DND-41 (cell line): Measurements from ENCODE around the gene PLXNA4.

Source experiments
- EZH2 ChIP-seq: IDR thresholded peaks from 3 replicates; pipeline ENCODE4 v1.6.1; 2012; ENCODE audit warnings: borderline replicate concordance, low read depth, mild to moderate bottlenecking, moderate library complexity, low read length, inconsistent platforms; ENCODE audit not compliant: severe bottlenecking
- TF ChIP-seq, protein P1 (sequence below): IDR thresholded peaks from 2 replicates; pipeline ENCODE4 v1.5.1; 2012; ENCODE audit warnings: borderline replicate concordance, low read length, moderate library complexity, mild to moderate bottlenecking; ENCODE audit not compliant: poor library complexity, severe bottlenecking; ENCODE audit errors: extremely low read depth

DNA sequence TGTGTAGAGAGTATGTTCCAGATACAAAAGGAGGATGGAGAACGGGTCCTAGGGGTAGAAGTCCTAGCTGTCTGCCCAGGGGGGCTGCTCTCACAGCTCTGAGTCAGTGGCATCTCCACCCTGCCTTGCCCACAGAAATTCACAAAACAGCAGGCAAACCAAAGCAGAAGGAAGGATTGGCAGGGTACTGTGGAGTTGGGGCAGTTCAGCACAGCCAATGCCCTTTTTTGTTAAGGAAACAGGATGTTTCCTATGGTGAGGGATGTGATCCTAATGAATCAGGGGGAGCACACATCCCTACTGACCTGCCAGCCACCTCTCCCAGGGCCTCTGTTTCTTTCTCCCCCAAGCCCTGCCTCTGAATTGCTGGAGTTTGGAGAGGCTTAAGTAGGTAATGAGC, 457.6 kb downstream of the PLXNA4 start:
- TF ChIP-seq, protein P1, sequence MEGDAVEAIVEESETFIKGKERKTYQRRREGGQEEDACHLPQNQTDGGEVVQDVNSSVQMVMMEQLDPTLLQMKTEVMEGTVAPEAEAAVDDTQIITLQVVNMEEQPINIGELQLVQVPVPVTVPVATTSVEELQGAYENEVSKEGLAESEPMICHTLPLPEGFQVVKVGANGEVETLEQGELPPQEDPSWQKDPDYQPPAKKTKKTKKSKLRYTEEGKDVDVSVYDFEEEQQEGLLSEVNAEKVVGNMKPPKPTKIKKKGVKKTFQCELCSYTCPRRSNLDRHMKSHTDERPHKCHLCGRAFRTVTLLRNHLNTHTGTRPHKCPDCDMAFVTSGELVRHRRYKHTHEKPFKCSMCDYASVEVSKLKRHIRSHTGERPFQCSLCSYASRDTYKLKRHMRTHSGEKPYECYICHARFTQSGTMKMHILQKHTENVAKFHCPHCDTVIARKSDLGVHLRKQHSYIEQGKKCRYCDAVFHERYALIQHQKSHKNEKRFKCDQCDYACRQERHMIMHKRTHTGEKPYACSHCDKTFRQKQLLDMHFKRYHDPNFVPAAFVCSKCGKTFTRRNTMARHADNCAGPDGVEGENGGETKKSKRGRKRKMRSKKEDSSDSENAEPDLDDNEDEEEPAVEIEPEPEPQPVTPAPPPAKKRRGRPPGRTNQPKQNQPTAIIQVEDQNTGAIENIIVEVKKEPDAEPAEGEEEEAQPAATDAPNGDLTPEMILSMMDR, result no peak
- TF ChIP-seq EZH2, result no peak
